GM21528 (cell line): ENCODE measurements around the gene USP20.

Experiments used
- ATAC-seq: cut with Tn5 transposase; IDR thresholded peaks from one replicate; pipeline ENCODE4 v1.9.1; 2021; ENCODE audit warnings: mild to moderate bottlenecking, moderate library complexity; ENCODE audit not compliant: unreplicated experiment, low FRiP score

USP20 gene

DNA sequence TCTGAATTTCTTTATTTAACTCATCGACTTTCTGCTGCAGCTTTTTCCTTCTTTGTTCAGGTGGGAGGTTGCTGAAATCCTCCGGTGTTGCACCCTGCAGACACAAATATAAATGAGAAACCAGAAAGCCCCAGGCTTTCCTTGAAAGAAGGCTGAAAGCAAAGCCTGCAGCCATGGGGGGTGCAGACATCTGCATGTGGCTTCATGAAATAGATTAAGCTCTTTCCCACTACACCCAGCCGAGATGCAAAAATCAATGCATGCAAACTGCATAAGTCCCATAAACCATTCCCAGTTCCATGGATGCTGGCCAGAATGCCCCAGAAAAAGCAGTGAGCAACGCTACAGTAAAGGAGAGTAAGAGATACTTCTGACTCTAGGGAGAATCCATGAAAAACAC, 73.6 kb downstream of the USP20 start:
- no peak for ATAC-seq

DNA sequence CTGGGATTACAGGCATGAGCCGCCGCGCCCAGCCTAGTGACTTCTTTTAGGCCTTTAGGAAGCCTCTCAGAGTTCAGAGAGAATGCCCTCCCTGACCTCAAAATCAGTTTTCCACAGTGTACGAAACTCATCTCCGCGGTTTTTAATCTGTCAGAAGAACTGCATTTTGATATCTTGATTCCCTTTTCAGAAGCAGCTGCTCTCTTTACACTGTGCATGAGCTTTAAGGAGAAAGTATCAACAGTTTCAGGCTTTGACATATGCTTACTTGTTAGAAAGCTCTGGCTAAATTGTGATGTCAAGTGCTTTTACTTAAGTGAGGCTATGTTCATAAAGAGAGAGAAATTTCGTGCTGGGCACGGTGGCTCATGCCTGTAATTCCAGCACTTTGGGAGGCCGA, 74.6 kb downstream of the USP20 start:
- no peak for ATAC-seq

DNA sequence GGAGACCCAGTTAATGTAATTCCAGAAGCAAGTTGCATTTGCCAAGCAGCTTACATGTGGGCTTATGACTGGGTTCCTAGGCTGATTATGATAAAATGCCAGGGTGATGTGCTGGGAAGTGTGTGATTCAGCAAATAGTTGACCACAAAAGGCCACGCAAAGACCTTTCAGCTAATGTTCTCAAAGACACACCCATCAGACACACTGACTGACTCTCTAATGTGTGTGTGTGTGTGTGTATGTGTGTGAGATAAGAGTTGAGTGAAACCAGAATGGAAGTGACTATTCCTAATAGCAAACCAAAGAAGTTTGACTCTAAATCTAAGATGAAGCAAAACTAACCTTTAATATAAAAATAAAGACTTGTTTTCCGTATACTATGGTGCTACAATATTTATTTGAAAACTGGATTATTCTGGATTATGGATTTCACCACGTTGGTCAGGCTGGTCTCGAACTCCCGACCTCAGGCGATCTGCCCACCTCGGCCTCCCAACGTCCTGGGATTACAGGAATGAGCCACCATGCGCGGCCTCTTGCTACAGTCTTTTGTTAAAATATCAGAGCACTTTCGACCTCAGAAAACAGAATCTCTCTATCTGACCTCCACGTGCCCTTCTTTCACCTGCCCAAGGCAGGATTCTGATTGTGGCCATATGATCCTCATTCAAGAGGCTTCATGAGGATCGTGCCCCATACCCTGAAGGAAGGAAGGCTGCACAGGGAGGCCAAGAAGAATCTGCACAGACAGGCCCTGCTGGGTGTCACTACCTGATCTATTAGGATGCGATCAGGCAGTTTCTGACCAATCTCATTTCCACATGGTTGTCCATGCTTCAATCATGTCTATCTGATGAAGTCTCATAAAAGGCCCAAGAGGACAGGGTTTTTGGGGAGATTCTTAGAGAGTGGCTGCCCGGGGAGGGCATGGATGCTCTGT, 75.6 kb downstream of the USP20 start:
- ATAC-seq, result no peak

- no peak for ATAC-seq
Measured at GRCh38 chr9:129914051-129914450, 78.8 kb downstream of the USP20 start.

DNA sequence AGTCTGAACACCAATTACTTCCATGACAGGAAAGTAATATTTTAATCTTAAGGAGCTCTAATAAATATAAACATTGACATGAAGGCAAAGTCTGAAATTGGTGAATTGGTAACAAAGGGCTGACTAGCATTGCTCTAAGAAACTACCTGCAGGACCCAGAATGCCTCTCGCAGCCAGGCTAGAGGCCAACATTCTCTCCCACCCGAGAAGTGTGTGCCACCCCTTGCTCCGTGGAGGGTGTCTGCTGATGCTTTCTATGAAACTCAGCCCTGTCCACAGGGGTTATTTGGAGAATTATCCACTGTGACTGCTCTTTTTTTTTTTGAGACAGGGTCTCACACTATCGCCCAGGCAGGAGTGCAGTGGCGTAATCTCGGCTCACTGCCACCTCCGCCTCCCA, 81.4 kb downstream of the USP20 start:
- ATAC-seq, result no peak

GRCh38 chr9:129918296-129918950, 83.2 kb downstream of the USP20 start:
- ATAC-seq, result no peak

- ATAC-seq, result no peak
Measured at GRCh38 chr9:129919277-129919676, 84.0 kb downstream of the USP20 start.

DNA sequence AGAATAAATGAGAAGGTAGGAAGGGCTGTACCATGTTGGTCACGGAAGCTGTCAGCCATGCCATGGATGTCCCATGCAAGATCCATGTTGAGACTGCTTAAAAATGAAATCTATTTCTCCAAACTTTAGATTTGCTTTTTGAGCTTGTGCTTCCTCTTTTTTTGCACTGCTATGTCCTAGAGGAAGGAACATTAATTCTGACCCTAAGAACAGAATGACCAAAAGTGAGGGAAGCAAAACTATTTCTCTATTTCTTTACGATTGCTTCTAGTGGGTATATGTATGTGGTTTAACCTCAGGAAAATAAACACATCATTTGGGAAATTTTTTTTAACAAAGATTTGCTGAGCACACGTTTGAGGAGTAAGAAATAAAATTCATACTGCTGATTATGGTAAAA, 84.6 kb downstream of the USP20 start:
- no peak for ATAC-seq

GRCh38 chr9:129921905-129922304, 86.6 kb downstream of the USP20 start:
- no peak for ATAC-seq

- ATAC-seq, result no peak
Measured at GRCh38 chr9:129923589-129923988, 88.3 kb downstream of the USP20 start.

GRCh38 chr9:129929496-129930125, 94.4 kb downstream of the USP20 start:
- no peak for ATAC-seq

DNA sequence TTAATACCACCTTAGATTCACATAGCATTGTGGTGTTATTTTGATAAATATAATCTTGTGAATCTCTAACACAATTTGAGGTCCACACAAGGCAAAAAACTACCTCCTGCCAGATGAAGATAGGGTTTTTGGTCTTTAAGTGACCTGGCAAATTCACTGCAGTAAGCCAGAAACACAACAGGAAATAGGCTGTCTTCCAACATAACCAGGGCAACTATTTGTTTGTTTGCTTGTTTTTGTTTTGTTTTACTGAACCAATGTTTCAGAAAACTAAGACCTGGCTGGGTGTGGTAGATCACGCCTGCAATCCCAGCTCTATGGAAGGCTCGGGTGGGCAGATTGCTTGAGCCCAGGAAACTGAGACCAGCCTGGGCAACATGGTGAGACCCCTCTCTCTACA, 95.5 kb downstream of the USP20 start:
- ATAC-seq, result no peak
